ENCODE results near the gene LMF1.

The LMF1 gene

DNA sequence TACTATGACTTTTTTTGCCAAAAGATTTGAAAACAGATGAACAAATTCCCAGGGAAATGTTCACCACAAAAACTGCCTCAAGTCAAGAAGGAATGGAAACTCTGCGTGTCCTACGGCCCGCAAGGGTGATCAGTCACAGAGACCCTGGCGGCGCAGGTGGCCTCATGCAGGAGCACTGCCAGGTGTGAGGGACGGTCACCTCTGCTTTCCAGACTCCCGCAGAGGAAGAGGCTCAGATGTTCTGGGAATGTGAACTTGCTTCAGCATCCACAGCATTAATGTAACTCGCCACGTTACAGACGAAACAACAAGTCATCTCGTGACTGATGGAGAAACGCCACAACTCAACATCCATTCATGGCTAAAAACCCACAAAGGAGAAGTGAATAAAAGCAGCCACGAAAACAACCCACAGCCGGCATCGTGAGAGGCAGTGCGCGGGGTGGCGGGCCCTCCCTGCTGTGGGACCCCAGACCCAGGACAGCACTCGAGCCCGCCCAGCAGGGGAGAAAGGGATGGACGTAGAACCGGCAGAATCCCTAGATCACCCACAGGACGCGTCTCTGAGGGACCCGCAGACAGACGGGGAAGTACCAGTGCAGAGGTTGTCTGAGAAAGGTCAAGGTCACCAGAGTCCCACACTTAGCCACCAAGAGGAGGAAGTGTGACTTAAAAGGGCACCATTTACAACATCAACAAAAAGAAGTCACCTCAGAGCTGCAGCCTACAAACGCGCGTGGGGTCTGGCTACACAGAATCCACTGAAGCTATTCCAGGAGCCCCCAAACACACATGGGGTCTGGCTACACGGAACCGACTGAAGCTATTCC lies 93.3 kb downstream of the LMF1 start:
- no peak for DNase-seq

DNA sequence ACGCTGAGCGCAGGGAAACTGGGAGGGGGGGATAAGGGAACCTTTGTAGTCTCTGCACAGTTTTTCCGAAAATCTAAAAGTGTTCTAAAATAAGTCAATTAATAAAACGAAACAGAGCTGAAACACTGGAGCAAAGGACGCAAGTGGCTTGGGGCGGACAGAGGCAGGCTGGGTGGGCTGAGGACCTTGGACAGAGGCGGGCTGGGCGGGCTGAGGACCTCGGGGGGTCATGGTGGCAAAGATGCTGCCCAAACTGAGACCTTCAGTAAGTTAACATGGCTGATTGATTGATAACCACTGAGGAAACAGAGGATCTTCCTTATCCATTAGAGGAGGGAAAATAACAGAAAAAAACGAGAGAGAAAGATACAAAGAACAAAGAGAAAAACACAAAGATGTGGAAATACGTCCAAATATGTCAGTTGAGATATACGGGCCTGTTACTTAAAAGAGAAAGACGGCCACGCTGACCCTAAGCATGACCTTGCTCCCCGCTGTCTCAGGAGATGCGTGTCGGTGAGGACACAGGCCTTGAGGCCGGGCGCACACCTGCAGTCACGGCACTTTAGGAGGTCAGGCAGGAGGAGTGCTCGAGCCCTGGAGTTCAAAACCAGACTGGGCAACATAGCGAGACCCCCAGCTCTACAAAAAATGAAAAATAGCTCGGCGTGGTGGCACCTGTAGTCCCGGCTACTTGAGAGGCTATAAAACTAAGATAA lies 94.1 kb downstream of the LMF1 start:
- no peak for DNase-seq

DNA sequence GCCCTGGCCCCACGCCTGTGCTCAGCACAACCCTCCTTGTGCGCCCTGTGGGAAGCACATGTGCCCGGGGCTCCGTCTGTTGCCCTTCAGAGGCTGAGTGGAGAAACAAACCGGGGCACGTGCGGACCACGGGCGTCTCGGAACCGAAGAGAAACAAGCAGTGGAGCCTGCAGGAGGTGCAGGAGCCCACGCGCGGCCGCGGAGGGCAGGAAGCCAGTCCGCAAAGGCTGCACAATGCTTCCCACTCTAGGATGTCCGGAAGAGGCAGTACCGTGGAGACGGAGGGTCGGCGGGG lies 94.8 kb downstream of the LMF1 start:
- DNase-seq = no peak

DNA sequence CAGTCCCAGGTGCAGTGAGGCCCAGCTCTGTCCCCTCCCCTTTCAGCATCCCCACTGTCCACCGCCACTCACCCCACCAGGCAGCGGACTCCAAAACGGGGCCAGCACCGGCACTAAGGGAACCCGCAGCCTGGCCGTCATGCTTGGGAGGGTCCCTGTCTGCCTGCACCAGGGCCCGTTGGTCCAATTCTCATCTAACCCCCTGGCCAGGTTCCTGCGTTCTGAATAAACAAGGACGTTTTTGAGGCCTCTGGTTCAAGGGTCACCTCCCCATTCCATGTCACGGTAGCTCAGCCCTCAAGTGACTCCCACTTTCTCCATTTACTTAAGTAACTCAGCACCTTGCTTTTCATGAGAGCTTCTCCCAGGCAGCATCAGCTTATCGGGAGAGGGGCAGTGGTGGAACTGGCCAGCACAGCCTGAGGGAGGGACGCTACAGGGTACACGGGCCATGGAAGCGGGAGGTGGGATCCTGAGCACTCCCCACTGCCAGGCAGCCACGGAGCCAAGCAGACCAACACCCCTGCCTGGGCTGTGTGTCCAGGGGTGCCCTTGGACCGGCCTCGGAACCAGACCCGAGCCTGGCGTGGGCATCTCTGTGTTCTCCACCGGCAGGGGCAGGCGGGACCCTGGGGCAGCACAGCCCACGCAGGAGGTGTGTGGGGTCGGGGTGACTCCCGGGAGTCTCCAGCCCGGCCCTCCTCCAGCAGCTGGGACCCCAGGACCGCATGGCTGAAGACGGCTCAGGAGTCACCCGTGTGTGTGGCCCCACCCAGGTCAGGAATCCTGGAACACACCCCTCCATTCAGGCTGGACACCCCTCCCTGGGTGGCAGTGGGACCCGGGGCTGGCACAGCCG lies 95.4 kb downstream of the LMF1 start:
- no peak for DNase-seq

DNA sequence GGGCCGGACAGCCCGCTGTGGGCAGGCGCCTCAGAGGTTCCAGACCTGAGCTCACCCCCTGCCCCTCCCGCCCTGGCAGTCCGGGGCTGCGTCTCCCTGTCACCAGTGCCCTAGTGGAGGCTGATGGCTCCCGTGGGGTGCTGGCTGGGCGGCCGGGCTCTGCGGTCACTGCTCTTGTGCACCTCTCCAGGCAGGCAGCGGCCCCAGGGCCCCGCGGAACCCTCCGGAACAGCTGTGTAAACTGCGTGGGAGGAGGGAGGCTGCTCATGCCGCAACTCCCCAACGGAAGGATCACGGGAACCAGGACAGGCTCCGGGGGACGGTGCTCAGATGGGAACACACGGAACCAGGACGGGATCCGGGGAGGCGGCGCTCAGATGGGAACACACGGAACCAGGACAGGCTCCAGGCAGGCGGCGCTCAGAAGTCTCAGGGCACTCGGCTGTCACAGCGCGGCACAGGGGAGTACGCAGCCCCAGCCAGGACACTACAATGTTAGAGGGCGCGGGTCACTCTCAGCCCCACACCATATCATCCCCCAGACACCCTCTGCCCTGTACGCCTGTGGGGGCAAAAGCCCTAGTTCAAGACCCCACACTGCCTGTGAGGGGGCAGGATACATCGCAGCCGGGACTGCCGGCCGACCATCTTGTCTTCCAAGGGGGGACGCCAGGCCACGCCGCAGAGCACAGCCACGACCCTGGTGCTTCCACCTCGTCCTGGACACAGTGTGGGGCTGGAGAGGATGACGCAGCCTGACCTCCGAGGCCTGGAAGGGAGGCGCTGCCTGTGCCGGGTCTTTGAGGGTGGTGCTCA lies 96.2 kb downstream of the LMF1 start:
- DNase-seq = no peak

DNA sequence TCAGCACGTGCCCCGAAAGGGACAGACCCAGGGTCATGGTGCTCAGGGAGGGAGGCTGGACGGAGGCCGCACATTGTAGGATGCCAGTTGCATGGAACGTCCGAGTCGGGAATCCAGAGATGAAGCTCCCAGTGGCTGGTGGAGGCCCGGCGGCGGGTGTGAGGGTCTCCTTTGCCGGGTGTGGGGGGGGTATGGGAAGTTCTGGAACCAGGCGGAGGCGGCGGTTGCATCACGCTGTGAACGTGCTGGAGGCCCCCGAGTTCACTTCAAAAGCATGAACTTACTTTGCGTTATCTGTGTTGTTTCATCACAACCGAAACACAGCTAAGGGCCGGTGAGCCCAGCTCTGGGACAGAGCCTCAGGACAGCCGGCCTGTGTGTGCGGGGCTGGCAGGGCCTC lies 96.9 kb downstream of the LMF1 start:
- DNase-seq = no peak

DNA sequence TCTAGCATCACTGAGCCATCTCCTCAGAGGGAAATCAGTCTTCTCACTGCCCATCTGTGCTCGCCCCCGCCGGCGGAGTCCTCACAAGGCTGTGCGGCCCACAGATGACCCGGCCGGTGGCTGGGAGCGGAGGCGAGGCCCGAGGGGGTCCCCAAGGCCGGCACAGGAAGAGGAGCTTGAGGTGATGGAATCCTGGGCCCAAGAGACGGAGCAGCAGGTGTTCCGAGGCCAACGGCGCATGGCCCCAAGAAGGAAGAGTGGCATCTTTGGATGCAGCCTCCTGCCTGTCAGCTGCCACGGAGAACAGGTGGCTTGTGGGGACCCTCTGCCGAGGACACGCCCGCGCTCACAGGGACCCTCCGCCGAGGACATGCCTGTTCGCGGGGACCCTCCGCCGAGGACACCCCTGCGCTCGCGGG lies 97.5 kb downstream of the LMF1 start:
- no peak for DNase-seq

DNA sequence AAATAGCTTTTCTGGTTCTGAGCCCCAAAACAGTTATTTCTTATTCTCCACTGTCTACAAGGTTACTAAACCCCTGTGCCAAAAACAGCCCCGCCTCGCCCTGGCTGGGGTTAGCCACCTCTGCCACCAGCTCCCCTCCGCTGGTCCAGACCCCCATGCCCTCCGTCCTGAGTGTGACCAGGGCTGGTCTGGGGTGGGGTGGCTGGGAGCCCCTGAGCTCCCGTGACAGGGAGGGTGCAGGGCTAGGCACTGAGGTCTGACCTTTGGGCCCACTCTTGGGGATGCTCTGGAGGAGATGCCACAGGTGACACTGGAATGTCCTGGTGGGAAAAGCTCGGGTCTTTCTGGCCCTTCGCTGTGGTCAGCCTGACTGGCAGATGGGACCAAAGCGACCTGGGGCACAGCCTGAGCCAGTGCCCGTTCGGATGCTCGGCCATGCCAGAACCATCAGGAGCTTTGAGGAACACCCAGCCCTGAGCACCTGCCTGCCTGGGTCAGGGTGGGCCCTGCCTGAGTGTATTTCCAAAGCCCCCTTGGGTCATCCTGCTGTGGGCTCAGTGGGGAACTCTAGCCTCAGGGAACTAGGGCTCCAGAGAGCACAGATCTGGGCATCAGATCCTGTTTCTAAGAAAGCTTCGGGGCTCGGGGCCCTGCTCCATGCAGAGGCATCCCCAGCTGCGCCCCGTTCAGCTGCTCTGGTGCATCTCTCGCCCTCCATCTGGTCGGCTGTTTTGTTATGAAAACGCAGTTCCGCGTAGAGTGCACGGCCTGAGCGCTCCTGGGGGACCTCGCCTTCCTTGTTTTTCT lies 98.1 kb downstream of the LMF1 start:
- DNase-seq = no peak

DNA sequence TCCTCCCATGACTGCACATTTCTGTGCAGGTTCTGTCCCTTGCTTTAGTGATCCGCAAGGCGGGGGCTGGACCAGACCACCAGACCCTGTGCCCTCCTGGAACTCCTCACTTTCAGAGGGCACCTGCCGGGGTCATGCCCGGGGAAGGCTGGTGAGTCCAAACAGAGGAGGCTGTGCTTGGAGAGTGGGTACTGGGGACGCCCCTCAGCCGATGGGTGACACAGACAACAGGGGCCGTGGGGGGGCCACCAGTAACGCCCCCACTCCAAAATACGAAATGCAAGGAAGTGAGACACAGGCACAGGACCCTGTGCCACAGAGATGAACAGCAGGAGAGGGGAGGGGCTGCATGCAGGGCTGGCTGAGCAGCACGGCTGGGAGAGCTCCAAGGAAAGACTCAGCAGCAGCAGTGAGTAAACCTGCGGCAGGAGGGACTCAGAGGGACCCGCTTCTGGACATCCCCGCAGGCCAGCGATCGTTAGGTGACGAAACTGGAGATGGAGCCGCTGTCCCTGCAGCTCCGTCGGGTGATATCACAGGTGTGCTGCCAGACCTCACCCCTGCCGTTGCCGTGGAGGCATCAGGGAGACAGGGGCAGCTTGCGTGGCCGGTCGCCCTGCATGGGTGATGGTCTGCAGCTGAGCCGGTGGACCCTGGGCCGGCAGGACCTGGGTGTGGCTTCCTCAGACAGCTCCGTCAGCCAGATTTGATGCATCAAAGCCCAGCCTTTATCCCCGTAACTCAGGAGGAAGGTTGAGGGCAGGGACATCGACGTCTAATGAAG lies 99.0 kb downstream of the LMF1 start:
- DNase-seq = no peak

DNA sequence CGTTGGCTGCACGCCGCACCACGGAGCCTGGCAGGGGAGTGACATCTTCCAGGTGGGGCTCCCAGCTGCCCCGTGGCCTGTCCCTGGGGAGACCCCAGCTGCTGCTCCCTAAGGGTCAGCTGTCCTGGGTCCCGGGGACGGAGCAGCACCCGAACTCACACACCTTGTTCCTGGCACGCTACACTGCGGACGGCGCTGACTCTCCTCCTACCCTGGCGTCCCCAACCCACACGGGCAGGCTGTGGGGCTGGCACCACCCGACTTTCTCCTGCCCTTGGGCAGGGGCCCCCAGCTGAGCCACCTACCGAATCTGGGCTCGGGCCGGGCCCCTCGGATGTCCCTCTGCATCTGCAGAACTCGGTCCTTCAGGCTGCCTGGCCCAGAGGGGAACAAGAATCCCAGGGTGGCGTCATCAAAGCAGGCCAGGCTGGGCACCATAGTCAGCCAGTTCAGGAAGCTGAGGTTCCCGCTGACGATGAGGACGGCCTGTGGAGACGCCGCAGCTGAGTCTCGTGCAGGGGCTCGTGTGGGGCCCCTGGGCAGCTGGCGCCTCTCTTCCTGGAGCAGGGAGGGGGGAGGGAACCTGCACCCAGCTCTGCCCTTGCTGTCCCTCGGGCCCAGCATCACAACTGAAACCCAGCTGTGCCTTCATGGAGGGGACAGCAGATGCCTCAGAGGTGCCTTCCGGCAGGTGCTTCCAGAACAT lies 99.8 kb downstream of the LMF1 start:
- no peak for DNase-seq

DNA sequence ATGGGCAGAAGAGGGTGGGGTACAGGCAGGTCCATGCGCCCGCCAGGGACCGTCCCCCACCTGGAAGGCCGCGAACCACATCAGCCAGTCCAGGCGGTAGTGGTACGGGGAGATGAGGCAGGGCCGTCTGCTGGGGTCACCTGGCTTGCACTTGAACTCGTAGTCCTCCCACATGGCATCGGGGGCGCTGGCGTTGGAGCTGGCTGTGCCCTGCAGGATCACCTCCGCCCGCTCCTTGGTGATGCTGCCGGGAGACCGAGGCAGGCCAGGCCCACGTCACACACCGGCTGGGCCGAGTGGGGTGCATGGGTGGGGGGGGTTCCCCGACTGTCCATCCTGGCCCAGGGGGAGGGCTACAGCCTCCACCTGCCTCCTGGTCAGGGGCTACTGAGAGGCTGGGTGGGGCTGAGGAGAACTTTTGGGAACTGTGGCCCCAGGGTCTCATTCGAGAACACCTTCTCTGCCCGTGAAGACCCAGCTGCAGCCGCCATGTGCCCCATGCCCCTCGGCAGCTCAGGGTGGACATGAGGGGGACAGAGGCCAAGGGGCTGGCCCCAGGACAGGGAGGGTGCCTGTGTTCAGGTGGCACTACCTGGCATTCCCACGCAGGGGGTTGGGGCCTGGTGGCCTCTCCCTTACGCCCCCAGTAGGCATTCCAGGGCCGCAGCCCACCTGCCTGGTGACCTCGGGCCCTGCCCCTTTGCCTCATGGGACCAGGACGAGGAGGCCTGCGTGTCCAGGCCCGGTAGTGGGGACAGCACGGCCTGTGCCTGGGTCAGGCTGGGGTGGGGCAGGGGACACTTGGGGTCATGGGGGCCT lies 100.8 kb downstream of the LMF1 start:
- DNase-seq = no peak

DNA sequence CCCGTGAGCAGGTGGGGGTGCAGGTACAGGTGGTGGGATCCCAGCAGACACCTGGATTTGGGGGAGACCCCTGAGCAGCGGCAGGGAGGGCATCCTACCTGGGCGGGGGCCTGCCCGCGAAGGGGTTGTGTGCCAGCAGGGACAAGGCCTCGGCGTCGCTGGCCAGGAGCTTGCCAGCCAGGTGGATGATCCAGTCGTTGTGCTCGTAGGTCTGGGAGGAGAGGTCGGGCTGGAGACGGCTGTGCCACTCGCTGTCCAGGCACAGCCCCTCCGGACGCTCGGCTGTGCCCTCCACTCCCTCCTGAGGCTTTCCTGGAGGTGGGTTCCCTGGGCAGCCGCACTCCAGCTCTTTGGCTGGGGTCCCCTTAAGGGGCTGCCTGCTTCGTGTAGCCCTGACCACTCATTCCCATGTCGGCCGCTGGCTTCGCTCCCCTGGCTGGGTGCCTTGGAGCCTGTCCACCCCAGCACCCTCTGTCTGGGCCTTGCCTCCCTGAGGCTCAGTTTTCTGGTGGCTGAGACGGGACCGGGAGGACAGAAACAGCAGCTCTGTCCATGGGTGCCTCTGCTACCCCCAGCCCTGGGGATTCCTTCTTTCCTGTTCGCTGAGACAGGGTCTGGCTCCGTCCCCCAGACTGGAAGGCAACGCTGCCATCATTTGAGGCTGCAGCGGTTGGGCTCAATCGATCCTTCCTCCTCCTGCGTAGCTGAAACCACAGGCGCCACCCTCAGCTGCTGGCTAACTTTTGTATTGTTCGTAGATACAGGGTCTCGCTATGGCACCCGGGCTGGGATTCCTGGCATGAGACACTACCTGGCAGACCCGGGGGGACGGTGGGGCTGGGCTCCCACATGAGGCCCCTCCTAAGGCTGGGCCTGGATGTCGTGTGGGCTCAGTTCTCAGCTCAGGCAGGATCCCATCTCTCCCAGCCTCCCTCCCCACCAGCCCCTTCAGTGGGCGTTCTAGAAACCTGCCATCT lies 101.7 kb downstream of the LMF1 start:
- DNase-seq = no peak

DNA sequence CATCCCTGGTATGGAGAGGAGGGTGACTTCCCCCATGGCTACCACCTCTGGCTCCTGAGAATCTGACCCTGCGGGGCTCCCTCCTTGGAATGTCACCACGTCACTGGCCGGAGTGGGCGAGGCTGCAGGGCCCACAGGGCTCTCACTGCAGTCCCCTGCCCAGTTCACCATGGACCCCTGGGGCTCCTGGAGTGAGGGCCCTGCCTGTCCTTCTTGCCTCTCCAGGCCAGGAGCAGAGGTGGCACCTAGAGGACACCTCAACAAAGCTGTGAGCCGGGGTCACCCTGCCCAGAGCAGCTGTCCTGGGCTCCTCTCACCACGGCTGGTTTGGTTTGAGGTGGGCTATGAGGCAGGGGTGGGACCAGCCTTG lies 102.4 kb downstream of the LMF1 start:
- no peak for DNase-seq

DNA sequence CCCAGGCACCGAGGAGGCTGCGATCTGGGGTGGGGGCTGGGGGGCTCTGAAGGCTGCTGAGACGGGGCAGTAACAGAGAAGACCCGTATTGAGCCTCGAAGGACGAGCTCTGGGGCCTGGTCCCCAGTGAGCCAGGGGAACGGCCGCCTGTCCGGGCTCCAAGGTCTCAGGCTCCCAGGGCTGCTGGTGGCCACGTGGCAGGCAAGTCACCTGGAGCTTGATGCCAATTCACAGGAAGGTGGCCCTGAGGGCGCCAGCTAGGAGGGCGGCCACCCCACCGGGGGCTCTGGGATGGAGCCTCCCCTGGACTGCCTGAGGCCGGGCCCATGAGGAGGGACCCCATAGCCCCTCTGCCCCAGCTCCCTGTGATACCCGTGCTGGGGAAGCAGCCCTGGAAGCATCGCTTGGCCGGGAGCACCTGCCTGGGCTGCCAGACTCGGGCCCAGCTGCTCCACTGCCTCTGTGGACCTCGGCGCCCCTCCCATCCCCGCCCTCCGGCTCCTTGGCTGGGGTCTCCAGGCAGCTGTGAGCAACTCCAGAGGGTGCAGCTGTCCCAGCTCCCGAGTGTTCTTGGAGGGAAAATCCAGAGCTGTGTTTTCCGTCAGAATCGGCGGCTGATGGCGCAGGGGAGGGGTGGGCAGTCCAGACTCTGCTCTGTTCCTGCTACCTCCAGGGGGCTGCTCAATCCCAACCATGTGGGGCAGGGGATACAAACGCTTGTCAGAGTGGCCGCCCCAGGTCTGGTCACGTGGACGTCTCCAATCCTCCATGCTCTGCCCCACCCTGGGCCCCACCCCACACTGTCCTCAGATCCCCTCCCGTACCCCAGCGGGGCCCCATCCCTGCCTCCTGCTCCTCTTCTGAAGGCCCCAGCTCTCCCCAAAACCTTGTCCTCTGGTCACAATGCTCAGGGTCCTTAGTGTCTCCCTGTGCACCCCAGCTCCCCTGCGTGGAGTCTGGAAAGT lies 103.1 kb downstream of the LMF1 start:
- DNase-seq = no peak

DNA sequence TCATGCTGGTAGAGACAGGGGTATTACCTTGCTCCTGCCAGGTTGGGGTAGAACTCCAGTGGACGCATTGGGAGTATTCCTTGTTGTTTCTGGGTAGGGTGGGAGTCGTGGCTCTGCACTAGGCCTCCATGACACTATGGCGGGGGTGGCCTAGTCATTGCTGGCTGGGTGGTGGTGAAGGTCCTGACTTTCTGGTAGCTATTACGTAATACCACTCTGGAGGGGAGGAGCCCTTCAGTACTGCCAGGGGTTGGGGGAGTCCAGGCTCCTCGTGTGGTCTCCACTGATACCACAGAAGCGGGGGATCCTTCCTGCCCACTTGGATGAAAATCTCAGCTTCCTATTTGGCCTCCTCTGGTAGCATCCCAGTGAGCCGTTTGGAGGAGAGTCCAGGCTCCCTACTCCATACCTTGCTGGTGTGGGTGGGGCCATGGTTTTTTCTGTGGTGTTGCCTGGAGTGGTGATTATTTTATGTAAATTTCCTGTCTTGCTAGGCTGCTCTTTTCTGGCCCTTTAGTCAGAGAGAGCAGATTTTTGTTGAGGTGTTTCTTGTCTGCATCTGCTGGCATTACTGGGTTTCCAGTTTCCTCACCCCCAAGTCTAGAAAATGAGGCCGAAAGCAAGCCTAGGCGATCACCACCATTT lies 104.4 kb downstream of the LMF1 start:
- DNase-seq = no peak

DNA sequence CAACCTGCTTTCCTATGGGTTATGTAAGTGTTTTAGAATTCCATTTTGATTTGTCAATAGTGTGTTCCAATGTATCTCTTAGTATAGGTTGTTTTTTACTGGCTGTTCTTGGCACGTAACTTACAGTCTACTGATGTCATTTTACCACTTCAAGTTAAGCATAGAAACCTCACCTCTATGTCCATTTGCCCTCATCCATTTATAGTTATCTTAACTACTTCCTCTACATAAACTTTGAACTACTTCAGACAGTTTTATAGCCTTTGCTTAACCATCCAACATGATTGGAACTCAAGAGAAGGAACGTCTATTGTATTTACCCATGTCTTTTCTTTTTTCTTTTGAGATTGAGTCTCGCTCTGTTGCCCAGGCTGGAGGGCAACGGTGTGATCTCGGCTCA lies 105.8 kb downstream of the LMF1 start:
- no peak for DNase-seq

DNA sequence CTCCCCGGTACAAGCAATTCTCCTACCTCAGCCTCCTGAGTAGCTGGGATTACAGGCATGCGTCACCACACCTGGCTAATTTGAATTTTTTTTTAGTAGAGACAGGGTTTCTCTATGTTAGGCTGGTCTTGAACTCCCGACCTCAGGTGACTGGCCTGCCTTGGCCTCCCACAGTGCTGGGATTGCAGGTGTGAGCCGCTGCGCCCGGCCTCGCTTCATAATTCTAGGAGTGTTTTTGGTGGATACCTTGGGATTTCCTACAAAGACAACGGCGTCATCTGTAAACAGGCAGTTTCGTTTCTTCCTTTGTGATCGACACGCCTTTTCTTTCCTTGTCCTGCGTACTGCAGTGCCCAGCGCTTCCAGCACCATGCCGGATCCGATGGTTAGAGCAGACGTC lies 109.3 kb downstream of the LMF1 start:
- DNase-seq = no peak
